ENCODE data around the gene C2CD2. TPM values are rescaled to one million over a fixed set of nuclear protein-coding genes. Genes with fewer than 3 reads are reported as not detected.

The C2CD2 gene
- total RNA-seq, 4 donors from 2014 or later: 1.7 to 7.2 (median 2.4) TPM

DNA sequence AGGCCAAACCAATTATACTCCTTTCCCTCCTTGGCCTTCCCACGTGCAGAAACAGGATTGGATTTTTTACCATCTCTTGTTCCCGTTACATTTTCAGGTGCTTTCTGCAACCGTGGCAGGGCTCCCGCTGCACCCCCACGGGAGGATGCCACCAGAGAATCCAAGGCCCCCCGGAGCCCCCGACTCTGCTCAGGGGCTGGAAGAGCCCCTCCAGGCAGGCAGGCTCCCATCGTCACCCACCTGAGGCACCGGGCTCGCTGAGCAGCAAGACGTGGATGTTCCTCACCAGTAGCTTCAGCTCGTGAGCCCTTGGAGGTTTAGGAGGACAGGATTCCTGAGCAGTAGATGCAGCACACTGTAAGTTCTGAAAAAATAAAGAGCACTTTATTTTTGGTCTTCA is 39.5 kb downstream of the C2CD2 start:
- DNase-seq (no peak), ATAC-seq (no peak)
- no peak overlapping the region for H3K27ac ChIP-seq
- H3K27me3 ChIP-seq: no peaks in the 10 kb centered on the region
- TF ChIP-seq, protein P1, sequence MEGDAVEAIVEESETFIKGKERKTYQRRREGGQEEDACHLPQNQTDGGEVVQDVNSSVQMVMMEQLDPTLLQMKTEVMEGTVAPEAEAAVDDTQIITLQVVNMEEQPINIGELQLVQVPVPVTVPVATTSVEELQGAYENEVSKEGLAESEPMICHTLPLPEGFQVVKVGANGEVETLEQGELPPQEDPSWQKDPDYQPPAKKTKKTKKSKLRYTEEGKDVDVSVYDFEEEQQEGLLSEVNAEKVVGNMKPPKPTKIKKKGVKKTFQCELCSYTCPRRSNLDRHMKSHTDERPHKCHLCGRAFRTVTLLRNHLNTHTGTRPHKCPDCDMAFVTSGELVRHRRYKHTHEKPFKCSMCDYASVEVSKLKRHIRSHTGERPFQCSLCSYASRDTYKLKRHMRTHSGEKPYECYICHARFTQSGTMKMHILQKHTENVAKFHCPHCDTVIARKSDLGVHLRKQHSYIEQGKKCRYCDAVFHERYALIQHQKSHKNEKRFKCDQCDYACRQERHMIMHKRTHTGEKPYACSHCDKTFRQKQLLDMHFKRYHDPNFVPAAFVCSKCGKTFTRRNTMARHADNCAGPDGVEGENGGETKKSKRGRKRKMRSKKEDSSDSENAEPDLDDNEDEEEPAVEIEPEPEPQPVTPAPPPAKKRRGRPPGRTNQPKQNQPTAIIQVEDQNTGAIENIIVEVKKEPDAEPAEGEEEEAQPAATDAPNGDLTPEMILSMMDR (IDR thresholded peaks at IDR 0.05 in 4 of 5, conservative IDR thresholded peaks at IDR 0.05 in 1 of 5): no peak
- TF ChIP-seq POLR2A (IDR thresholded peaks at IDR 0.05): no peak
- no peak overlapping the region for H3K4me3 ChIP-seq
- peaks cover 0 to 6% of the 10 kb centered on the region in 2 donors for H3K36me3 ChIP-seq
- in situ Hi-C loops (cut with MboI; ENCODE audit: low sequenced_read_pairs in 4 of 4) (no loop called here), intact Hi-C loops (cut with DNase I; ENCODE audit: low total_unique reads) (no loop called here)
- no peaks in the 10 kb centered on the region for H3K4me1 ChIP-seq
- no peaks in the 10 kb centered on the region for H3K9me3 ChIP-seq

DNA sequence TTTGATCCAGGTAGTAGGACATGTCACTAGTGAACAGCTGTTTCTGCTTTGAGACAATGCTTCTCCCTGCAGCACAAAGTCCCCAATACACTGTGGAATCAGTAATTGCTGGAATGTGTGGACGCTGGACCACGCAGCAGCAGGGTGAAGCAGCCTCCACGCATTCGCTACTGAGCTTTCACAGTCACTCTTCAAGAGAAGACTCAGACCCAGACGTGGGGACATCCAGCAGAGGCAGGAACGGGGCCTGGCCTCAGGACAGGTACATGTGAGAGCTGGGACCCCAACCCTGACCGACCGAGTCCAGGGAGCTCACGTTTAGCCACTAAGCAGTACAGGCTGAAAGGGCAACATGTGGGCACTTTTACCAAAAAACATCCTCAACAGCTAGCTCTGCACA is 40.6 kb downstream of the C2CD2 start:
- H3K4me3 ChIP-seq: no peak overlapping the region
- H3K27me3 ChIP-seq: no peaks in the 10 kb centered on the region
- H3K36me3 ChIP-seq: peaks cover 0 to 6% of the 10 kb centered on the region in 2 donors
- in situ Hi-C loops (cut with MboI; ENCODE audit: low sequenced_read_pairs in 4 of 4) (no loop called here), intact Hi-C loops (cut with DNase I; ENCODE audit: low total_unique reads) (no loop called here)
- H3K27ac ChIP-seq: no peak overlapping the region
- H3K9me3 ChIP-seq: no peaks in the 10 kb centered on the region
- ATAC-seq: no peak
- H3K4me1 ChIP-seq: no peaks in the 10 kb centered on the region
- no peak for DNase-seq
- no peak for TF ChIP-seq POLR2A (IDR thresholded peaks at IDR 0.05)
- TF ChIP-seq, protein P1 (IDR thresholded peaks at IDR 0.05 in 4 of 5, conservative IDR thresholded peaks at IDR 0.05 in 1 of 5): no peak

- intact Hi-C loops (cut with DNase I; ENCODE audit: low total_unique reads) (no loop called here), in situ Hi-C loops (cut with MboI; ENCODE audit: low sequenced_read_pairs in 4 of 4) (no loop called here)
- no peaks in the 10 kb centered on the region for H3K4me1 ChIP-seq
- TF ChIP-seq, protein P1 (IDR thresholded peaks at IDR 0.05 in 4 of 5, conservative IDR thresholded peaks at IDR 0.05 in 1 of 5): no peak
- TF ChIP-seq POLR2A (IDR thresholded peaks at IDR 0.05): no peak
- no peaks in the 10 kb centered on the region for H3K27me3 ChIP-seq
- ATAC-seq (no peak), DNase-seq (no peak)
- H3K4me3 ChIP-seq: no peak overlapping the region
- H3K9me3 ChIP-seq: no peaks in the 10 kb centered on the region
- H3K36me3 ChIP-seq: peaks cover 0 to 11% of the 10 kb centered on the region in 2 donors
- no peak overlapping the region for H3K27ac ChIP-seq
Observed at GRCh38 chr21:41908829-41909228, 45.0 kb downstream of the C2CD2 start.

GRCh38 chr21:41907496-41908258 is 46.1 kb downstream of the C2CD2 start:
- in situ Hi-C loops (cut with MboI; ENCODE audit: low sequenced_read_pairs in 4 of 4): no loop called here
- H3K4me3 ChIP-seq: no peak overlapping the region
- H3K27ac ChIP-seq: no peak overlapping the region
- H3K9me3 ChIP-seq: no peaks in the 10 kb centered on the region
- no peak for ATAC-seq
- H3K4me1 ChIP-seq: no peaks in the 10 kb centered on the region
- no peak for DNase-seq
- peaks cover 0 to 14% of the 10 kb centered on the region in 2 donors for H3K36me3 ChIP-seq
- TF ChIP-seq, protein P1 (IDR thresholded peaks at IDR 0.05 in 4 of 5, conservative IDR thresholded peaks at IDR 0.05 in 1 of 5): no peak
- TF ChIP-seq POLR2A (IDR thresholded peaks at IDR 0.05): no peak
- intact Hi-C loops (cut with DNase I; ENCODE audit: low total_unique reads): no loop called here
- no peaks in the 10 kb centered on the region for H3K27me3 ChIP-seq

Measured in gastrocnemius medialis (tissue), 4 donors.